ENCODE results near the gene KIDINS220. TPM values are rescaled to one million over a fixed set of nuclear protein-coding genes. Genes with fewer than 3 reads are reported as not detected.
A peak's percentile ranks its signal among the peaks of the same experiment; 100 is the strongest.

KIDINS220 gene
- total and polyA plus RNA-seq, 2 of the 13 experiments (the other 11 are each of a cell fraction or from before 2014, with no cell fraction given): 25.2 to 32.3 TPM

GRCh38 chr2:8800218-8800617 is 37.2 kb downstream of the KIDINS220 start:
- H3K4me1 ChIP-seq (ENCODE audit: insufficient read depth, low read length): peaks cover 5% of the 10 kb centered on the region; the same call in 1 of the 2 replicates
- no peaks in the 10 kb centered on the region for H3K9me3 ChIP-seq (ENCODE audit: low read length)
- H3K27me3 ChIP-seq (ENCODE audit: control insufficient read depth in 1 of 2, insufficient read depth in 2 of 2, low read length in 2 of 2): no peaks in the 10 kb centered on the region
- ATAC-seq (no peak), DNase-seq (ENCODE audit: low spot score) (no peak), FAIRE-seq (no peak)
- H3K36me3 ChIP-seq (replicated peaks in 1 of 2; ENCODE audit: control insufficient read depth in 1 of 2, insufficient read depth in 2 of 2, low read length in 2 of 2): peaks cover 25 to 61% of the 10 kb centered on the region in 2 experiments
- no peak overlapping the region for H2AFZ ChIP-seq (ENCODE audit: low read length)
- intact Hi-C loops (cut with micrococcal nuclease; ENCODE audit: unreplicated experiment) (no loop called here), in situ Hi-C loops (cut with HindIII; ENCODE audit: extremely low pct_ligation_motif_present, low pct_unique_long_range_greater_than_20kb) (no loop called here)
- H3K4me2 ChIP-seq (ENCODE audit: low read depth, low read length): no peak overlapping the region
- POLR2A ChIA-PET: no interaction called here
- no peak overlapping the region for H3K27ac ChIP-seq (ENCODE audit: extremely low read length, insufficient read depth, low read length)
- no peak overlapping the region for H3K4me3 ChIP-seq (replicated peaks in 1 of 3; ENCODE audit: insufficient read depth in 1 of 3, low read depth in 2 of 3, low read length in 3 of 3)
- H3K9ac ChIP-seq (ENCODE audit: insufficient read depth, low read depth, low read length): no peak overlapping the region
- no peaks in the 10 kb centered on the region for H3K79me2 ChIP-seq (ENCODE audit: insufficient read depth, low read length)
- WGBS (ENCODE audit: low lambda C conversion rate): 95% methylated on average over 5 of the region's 5 CpGs
- no peaks in the 10 kb centered on the region for H4K20me1 ChIP-seq (ENCODE audit: insufficient read depth, low read length)
- no peak for TF ChIP-seq ZFP82 (CRISPR knock-in tag; IDR thresholded peaks at IDR 0.05; ENCODE audit: borderline replicate concordance)
- TF ChIP-seq SIN3B (IDR thresholded peaks at IDR 0.05; ENCODE audit: low read length): no peak
- peak; percentile 59 for TF ChIP-seq MAFF (IDR thresholded peaks at IDR 0.05; ENCODE audit: low read depth, low read length)
- no peak for TF ChIP-seq ZNF768 (CRISPR knock-in tag; IDR thresholded peaks at IDR 0.05)
- TF ChIP-seq SKI (IDR thresholded peaks at IDR 0.05; ENCODE audit: partially characterized antibody): no peak
- no peak for TF ChIP-seq IKZF5 (CRISPR knock-in tag; IDR thresholded peaks at IDR 0.05)
- no peak for TF ChIP-seq GTF2F1 (IDR thresholded peaks at IDR 0.05; ENCODE audit: low read length)
- no peak for TF ChIP-seq KMT2A (CRISPR knock-in tag; IDR thresholded peaks at IDR 0.05)
- no peak for TF ChIP-seq SMAD3 (CRISPR knock-in tag; IDR thresholded peaks at IDR 0.05)
- no peak for TF ChIP-seq NCOR1 (IDR thresholded peaks at IDR 0.05; ENCODE audit: borderline replicate concordance, low read length)
- no peak for TF ChIP-seq ZNF329 (CRISPR knock-in tag; IDR thresholded peaks at IDR 0.05; ENCODE audit: low read depth)
- TF ChIP-seq MAFK (conservative IDR thresholded peaks at IDR 0.05 in 1 of 2, IDR thresholded peaks at IDR 0.05 in 1 of 2; ENCODE audit: low read length in 2 of 2): peak; percentile 61 to 75
- no peak for TF ChIP-seq PLRG1 (conservative IDR thresholded peaks at IDR 0.05)
- BruUV-seq (replicated peaks): no TSS peak
- CTCF ChIA-PET (ENCODE audit: low intra/inter-chr PET ratio, low total read pairs): no interaction called here

Data from HepG2 (cell line).